T-helper 9 cell (primary cell): ENCODE measurements around the gene PDE3A.

Experiments
- DNase-seq: peaks from one replicate; pipeline ENCODE4 v3.0.0-alpha.2; 2020

PDE3A gene

DNA sequence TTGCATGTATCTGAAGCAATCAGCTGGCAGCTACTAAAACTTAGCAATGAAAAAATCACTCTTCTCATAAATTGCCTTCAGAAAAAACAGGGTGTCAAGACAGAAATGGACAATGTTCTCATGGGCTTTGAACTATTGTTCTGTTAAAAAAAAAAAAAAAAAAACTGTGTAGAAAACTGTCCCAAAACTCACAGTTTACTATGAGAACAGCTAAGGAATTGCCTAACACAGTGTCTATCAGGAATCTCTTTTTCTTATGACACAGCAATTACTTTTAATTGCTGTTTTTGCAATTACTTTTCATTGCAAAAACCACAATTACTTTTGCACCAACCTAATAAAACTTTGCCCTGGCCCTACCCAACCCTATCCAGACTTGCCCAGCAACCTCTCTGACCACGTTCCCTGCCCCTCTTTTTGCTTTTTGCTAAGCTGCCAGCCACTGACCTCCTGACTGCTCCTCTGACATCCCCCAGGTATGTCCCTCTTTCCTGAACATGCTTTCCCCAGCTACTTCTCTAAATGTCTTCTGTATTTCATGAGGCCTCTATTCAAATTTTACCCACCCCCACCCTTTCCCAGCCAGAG lies 258.8 kb downstream of the PDE3A start:
- DNase-seq = no peak

DNA sequence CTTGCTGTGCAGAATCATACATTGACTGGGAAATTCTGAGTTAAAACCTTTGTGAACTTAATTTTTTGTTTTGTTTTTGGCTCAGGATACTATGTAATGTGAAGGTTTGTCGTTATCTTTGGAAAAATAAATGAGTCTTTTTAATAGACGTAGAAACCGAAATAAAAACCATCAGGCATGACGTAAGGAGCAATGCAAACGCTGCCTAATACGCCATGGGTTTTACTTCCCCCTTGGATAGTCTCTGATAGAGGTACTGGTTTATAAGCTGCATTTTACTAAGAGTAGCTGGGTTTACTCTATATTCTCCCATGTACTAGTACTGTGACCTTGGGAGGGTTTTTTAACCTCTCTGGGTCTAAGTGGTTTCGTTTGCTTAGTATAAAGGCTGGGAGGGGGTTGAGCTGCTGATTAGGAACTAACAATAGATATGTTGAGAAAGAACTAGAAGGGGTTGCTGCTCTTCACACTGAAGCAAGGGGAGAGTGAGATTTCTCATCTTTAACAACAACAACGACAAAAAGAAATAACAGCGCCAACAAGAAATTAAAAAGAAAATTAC lies 260.0 kb downstream of the PDE3A start:
- DNase-seq = no peak

DNA sequence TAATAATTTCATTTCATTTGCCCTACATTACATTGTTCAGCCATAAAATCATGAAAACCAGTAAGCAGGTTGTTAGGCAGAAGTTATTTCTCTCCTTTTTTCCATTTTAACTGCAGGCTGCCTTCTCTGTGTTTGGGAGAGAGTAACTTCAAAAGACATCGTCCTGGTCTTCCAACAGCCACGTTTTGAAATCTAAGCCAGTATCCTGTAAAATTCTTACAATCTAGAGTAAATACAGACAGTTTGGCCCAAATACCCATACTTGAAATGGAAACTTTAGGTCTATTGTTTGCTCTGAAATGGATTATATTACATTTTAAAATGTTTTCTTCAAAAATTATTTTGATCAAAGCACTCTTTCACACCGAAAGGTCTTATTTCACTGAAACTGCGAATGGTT lies 260.7 kb downstream of the PDE3A start:
- no peak for DNase-seq

DNA sequence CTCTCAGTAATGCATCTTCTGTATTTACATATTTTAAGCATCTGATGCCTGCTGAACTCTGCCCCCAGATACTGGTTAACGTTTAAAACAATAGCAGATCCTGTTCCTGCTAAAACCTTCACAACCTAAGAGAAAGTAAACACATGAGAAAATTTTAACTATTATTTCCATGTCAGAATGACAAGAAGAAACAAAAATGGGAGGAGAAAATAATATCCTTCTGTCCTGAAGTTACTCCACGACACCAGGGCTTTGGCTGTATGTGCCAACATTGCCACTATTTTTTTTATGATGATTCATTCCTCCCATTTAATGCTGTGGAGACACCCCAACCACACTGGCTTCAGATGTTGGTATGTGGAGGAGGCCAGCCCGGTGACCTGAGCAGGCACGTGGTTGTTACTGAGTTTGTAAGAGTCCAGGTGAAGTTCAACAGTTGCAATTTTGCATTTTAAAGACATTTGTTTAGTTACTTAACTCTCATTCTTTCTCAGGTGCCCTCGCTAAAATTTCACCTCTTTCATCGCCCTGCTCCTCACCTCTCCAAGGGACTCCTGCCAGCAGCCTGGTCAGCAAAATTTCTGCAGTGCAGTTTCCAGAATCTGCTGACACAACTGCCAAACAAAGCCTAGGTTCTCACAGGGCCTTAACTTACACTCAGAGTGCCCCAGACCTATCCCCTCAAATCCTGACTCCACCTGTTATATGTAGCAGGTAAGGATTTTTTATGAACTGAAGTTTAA lies 261.2 kb downstream of the PDE3A start:
- DNase-seq = no peak

DNA sequence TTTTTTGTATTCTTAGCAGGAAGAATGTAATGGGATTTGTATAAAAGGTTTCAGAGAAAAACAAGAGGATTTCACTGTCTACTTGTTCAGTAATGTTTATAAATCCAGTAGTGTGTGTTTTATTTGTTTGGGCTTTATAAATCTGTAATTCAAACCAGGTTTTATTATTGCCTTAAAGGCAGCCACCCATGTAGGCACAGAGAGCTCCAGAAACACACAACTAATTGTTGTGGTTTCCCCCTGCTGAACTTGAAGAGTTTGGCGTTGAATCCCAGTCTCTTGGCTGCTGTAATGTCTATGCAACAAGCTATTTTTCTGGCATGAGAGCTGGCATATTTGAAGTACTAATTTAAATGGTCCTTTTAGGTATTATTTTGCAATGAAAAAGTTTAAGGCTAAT lies 263.4 kb downstream of the PDE3A start:
- no peak for DNase-seq

DNA sequence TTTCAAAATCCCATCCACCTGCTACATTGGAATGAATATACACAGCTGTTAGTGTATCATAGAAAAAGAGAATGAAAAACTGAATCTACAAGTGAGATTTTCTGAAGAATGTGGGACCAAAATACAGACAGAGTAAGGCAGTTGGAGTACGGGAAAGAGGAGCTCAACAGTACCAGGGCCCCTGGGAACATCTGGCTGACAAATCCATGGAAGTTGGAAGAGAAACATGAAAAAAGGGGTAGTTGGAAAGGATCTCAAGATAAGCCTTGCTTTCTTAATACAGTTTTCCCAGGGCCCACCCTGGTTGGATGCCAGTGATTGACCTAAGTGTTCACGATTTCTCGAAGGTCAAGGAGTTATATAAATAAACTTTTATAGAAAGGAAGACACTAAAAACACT lies 272.8 kb downstream of the PDE3A start:
- DNase-seq = no peak

DNA sequence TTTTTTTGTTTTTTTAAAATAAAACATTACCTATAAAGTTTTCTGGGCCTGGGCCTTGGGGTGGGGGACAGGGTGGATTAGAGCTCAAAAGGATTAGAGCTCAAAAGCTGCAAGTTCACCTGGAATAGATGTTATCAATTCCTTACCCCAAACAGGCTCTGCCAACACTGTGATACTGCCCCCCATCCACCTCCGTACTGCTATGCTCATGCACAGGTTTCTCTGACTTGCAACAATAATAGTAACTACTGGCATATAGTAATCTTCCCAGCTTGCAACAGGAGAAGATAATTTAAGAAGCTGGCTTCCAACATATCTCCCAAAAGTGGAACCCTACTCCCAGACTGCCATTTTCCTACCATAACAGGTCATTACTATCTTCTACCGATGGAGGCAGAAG lies 275.5 kb downstream of the PDE3A start:
- no peak for DNase-seq

DNA sequence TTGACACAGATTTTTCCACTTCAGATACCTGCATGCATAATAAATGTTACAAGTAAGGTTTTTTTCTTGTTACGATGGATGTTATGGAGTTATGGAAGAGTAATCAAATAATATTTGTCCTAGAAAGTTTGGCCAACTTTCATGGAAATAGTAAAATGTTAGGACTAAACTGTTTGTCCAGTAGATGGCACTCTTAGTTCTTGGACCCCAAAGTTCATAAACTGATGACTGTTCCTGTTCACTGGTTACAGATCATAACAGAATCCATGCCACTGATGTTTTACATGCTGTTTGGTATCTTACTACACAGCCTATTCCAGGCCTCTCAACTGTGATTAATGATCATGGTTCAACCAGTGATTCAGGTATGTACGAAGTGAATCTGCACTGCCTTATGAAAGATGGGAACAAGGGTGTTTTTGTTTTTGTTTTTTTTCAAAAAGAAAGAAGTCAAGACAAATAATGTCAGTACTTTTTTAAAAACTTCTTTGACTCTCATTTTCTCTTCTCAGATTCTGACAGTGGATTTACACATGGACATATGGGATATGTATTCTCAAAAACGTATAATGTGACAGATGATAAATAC lies 278.0 kb downstream of the PDE3A start:
- no peak for DNase-seq

DNA sequence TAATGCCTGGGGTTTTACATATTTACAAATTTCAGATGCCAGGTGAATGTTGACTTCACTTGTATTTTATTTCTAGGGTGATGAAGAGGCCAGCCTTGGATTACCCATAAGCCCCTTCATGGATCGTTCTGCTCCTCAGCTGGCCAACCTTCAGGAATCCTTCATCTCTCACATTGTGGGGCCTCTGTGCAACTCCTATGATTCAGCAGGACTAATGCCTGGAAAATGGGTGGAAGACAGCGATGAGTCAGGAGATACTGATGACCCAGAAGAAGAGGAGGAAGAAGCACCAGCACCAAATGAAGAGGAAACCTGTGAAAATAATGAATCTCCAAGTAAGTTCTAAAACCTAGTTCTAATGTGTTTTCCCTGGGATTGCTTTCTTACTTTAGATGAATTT lies 285.5 kb downstream of the PDE3A start:
- DNase-seq = no peak

DNA sequence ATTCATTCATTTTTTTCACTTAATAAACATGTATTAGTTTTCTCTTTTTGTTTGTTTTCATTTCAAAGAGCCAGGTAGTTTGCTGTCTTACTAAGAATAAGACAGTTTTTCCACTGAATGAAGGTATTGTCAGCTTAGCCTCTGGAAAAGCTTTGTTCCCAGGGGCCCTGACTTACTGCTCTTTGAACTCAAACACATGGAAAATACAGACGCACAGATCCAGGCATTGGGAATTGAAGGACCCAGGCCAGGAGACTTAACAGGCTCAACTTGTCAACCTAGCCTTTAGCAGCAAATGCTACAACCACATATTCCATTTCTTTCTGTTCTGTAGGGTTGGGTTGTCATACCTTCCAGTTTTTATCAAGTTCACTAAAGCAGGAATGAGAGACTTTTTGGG lies 288.3 kb downstream of the PDE3A start:
- no peak for DNase-seq

DNA sequence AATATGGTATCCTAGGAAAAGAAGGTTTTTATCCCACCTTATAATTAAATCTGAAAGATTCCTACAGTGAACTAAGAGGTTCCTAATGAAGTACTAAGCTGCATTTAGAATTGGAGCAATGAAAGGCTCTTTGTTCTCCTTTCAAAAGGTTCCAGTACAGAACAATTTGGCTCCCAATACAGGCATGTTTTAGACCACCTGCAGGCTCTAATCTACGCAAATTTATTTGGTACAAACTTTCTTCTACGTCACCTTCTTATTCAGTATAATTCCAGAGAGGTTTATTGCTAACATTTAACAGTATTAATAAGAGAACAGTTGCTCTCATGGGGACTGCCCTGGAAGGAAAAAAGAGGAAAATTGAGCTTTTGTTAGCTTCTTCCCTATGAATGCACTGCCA lies 289.2 kb downstream of the PDE3A start:
- no peak for DNase-seq

DNA sequence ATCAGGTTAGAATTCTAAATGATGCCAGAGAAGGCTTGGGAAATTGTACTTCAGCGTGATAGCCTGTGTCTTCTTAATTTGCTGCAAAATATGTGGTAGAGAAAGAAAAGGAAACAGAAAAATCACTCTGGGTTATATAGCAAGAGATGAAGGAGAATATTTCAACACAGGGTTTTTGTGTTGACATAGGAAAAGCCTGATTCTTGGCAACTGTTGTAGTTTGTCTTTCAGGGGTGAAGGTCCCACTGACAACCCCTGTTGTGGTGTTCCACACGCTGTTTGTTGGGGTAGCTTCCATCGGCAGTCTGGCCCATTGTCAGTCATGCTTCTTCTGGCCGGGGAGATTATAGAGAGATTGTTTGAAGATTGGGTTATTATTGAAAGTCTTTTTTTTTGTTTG lies 313.0 kb downstream of the PDE3A start:
- DNase-seq = no peak

DNA sequence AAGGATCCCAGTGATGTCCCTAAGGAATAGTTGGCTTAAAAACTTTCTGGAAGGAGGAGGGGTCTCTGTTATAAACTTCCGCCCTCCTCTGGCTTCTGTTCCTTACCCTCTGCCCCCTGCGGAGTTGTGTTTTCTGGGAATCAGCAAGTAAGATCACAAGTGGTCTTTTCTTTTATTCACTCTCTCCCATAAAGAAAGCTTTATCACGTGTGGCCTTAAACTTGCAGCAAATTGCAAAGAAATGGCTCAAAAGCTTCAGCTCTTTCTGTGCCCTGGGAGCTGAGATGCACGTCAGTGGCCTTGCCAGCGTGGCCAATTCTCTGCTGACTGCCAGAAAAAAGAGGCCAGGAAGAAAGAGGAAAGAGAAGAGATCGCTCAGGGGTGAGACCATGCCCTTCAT lies 326.9 kb downstream of the PDE3A start, which contains the start of gene SLCO1C1:
Gene SLCO1C1 (plus strand): TSS at position 101 of the 400 bp plus-strand sequence. CDS start 4,245 bp downstream, outside the sequence.
- no peak for DNase-seq

DNA sequence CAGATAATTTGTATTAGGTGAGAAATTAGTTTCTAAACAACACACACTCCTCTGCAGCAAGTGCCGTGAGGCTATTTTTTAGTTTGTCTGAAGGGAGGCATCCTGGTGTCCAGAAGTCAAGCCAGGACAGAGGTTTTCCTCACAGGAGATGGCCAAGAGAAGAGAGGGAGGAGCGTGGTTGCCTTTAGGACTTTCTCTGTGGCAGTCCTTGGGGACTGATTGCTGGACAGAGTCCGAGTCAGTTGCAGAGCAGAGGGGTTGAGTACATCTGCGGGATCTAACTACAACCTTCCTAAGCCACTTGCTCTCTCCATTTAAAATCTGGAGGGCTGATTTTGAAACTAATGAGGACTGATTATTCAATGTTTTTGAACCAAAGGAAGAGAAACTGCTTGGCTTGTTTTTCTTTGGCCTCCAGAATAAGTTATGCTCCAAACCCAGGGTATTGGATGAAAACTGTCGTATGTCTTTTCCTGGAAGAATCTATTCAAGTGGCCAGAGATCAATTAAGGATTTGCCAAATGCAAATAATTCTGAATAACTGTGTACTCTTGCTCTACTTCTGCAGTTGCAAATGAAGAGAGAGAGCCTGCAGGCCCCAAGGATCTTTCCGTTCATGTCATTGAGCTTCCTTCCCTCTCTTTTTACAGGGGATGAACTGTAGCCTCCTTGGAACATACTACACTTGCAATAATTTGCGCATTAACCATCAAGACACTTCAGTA lies 328.0 kb downstream of the PDE3A start:
- DNase-seq = no peak

DNA sequence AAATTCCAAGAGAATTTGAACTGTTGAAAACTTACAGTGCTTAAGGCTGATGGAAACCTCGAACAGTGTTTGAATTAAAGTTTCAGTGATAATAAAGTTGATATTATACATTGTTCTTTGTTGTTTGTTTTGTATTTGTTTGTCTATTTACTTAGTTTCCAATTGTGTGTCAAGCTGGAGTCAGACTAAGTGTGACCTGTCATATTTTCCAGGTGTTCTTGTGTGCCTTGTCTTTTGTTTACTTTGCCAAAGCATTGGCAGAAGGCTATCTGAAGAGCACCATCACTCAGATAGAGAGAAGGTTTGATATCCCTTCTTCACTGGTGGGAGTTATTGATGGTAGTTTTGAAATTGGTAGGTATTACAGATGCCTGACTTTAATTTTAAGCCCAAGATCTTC lies 332.8 kb downstream of the PDE3A start:
- DNase-seq = no peak

DNA sequence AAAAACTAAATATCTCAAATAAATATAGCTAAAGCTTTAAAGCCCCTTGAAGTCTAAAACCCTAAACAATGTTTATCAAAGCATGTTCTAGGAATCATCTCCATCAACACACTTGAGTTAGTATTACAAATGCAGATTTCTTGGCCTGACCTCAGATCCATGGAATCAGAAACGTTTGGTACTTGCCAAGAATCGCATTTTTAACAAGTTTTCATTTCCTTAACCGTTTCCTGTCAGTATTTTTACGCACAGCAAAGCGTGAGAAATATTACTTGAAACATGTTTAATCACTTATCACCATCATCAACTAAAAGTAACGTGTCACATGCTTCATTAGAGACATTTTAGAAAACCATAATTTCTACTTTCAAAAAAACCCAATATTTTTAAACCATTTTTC lies 336.5 kb downstream of the PDE3A start:
- DNase-seq = no peak

DNA sequence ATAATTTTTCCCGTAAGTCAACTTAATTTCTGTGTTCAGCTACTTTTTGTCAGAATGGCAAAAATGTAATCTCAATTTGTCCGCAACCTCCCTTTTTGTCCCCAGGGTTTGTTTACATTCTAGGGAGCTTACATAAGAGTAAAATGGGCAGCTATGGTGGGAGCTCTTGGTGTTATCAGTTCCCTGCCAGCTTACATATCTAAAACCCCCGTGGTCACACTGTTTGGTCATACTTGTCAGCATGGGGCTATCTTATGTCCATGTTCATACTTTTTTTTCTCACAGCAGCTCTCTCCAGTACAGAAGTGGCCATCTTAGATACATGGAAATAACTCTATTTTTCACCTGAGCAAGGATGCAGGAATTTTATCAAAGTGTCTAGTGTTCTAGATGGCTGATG lies 343.5 kb downstream of the PDE3A start:
- DNase-seq = no peak

DNA sequence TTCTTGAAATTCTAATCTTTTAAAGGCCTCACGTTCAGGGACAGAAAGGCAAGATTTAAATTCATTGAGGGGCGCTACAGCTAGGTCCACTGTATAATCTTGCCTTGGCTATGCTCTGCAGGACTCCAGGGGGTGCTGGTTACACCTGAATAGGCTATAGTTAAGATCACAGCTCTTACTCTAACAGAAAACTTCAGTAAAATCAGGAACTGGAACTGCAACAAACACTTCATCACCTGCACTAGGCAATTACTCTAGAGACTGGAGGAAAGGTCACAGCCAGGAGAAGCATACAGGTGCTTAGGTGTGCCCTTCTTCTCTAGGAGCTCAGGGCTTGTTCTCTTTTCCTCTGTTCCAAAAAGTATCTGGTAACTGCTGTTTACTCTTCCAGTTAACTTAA lies 347.7 kb downstream of the PDE3A start:
- DNase-seq = no peak

DNA sequence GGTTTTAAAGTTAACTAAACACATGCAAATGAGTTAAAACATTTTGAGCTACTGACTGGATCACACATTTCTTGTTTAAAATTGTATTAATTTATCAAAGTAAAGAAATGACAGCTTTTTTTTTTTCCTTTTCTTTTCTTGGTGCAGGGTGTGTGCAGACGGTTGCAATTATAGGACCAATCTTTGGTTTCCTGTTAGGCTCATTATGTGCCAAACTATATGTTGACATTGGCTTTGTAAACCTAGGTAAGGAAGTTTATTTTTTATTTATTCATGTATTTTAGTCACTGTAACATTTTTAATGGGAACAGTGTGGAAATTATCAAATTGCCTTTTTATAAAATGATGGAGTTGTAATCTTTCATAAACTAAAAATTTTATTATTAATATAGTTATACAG lies 348.6 kb downstream of the PDE3A start:
- no peak for DNase-seq

DNA sequence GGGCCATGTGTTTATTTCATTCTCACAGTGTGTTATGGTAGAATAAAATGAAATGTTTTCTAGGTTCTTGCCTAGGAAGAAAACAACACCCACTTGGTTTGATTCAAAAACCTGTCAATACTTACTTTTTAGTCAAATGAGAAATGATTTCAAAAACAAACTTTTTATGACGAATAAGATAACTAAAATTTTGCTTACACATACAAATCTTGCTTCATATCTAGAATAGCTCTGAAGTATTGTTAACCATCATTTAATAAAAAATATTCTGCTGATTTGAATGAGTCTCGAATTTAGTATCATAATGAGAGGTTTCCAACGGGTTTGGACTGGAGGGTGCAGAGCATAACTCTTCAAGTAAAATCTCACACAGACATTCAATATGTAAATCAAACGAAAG lies 350.0 kb downstream of the PDE3A start:
- DNase-seq = no peak

DNA sequence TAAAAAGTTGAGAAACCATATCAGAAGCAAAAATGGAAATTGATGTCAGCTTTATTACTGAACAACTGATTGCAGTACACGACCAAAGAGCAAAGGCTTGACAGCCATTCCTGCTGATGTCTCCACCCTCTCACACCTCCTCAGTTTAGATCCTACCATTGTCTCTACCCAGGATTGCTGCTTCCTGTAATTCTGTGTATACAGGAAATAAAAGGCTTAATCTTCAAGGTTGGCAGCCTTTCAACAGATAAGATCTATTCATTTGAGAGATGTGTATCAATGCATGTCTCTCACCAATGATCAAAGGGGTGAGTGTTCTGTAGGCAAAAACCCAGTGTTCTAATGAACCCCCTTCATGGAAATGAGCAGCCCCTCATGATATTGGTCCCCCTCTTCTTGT lies 353.8 kb downstream of the PDE3A start:
- DNase-seq = no peak

DNA sequence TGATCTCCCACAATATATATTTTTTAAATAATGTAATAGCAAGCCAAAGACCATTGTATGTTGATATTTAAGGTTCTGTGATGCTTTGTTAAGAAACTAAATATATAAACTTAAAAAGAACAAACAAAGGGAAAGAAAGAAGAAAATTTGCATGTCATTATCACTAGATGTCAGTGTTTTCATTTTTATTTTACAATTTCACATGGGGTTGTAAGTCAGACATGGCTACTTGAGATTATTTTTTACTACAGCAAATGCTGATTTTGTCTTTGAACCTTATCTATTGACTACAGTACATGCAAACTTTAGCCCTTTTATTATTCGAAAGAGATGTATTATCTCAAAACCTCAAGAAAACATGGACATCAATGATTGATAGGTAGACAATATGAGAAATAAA lies 362.9 kb downstream of the PDE3A start:
- DNase-seq = no peak
